Tibial nerve (tissue), 4 donors: ENCODE data around the gene SIRPA.

Source experiments
- CTCF ChIP-seq, 5 experiments: fragments of 200-600 bp in 3 of 5; fragments of 450-650 bp in 2 of 5; sonication (generic) in 3 of 5; IDR thresholded peaks; one replicate each; pipeline ENCODE4 v1.5.1; 2016 to 2019; ENCODE audit warnings: antibody characterized with exemption in 5 of 5, mild to moderate bottlenecking in 3 of 5, moderate library complexity in 2 of 5
- EP300 ChIP-seq, 2 donors: sonication (generic); formaldehyde crosslinking; IDR thresholded peaks; one replicate each; pipeline ENCODE4 v1.6.1; 2017; ENCODE audit warnings: antibody characterized with exemption in 2 of 2, mild to moderate bottlenecking in 1 of 2
- POLR2A ChIP-seq, 2 donors: fragments of 450-650 bp; IDR thresholded peaks; one replicate each; pipeline ENCODE4 v1.6.1; 2017; ENCODE audit warnings: antibody characterized with exemption in 2 of 2, mild to moderate bottlenecking in 2 of 2, moderate library complexity in 2 of 2

- TF ChIP-seq CTCF (IDR thresholded peaks at IDR 0.05): no peak
- TF ChIP-seq POLR2A (IDR thresholded peaks at IDR 0.05): no peak
- no peak for TF ChIP-seq EP300 (IDR thresholded peaks at IDR 0.05)
Observed at GRCh38 chr20:1876975-1877608, 18.1 kb upstream of the SIRPA start.
